Astrocyte of the hippocampus (primary cell): ENCODE measurements around the gene PRKCI.
"Not testable (repeated sequence)": the region's sequence is repeated elsewhere in the genome, so short reads cannot be mapped to it uniquely, and the experiment has no call there.

Experiments
- DNase-seq: peaks from one replicate; pipeline ENCODE4 v3.0.0; 2011; ENCODE audit warnings: low read depth, low spot score

The PRKCI gene

DNA sequence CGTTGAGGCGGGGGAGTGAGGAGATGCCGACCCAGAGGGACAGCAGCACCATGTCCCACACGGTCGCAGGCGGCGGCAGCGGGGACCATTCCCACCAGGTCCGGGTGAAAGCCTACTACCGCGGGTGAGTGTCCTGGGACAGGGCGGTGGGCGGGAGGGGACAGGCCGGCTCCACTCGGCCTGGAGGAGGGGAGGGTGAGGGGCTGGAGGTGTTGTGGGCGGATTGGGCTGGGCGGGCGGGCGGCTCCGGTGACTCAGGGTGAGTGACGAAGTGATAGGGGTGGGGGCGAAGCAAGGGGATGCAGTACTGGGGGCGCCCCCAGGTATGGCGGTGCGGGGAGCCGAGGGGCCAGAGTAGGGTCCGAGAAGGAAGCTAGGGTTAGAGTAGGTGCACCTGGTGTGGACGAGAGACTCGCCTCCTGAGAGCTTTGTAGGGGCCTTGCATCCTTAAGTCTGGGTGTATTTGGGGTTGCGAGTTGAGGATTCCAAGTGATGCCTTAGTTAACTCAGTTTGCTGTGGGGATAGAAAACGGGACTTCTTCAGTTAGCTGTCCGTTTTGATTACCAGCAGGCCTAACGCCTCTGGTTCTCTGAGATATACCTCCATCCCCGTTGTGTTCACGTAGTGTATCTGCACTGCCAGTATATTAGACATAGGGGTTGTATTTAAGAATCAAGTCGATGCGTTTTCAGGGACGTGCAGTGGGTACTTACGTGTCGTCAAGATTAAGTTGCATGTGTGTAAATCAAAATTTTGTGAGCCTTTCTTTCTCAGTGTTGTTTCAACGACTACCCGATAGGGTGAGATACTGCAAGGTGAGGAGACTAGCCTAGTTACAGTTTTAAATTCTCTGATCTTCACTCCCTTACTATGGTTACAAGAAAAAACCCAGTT, 670 bp downstream of the PRKCI start:
- peak; percentile 72 for DNase-seq

DNA sequence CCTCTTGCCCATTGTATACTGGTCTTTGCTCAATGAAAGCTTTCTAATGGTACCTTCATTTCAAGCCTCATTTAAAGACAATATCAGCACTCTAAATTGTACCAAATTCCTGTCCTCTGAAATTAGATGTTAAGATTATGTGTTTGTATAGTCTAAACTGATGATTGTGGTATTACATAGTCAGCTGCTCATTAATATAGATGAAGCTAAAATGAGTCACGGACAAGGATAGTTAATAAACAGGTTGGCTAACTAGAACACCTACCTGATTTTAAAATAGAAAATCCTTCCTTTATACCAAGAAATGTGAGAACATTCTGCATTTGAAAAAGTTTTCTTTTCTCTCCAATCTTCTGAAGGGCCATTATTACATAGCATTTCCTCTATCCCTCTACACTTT, 2.9 kb downstream of the PRKCI start:
- DNase-seq, result no peak

DNA sequence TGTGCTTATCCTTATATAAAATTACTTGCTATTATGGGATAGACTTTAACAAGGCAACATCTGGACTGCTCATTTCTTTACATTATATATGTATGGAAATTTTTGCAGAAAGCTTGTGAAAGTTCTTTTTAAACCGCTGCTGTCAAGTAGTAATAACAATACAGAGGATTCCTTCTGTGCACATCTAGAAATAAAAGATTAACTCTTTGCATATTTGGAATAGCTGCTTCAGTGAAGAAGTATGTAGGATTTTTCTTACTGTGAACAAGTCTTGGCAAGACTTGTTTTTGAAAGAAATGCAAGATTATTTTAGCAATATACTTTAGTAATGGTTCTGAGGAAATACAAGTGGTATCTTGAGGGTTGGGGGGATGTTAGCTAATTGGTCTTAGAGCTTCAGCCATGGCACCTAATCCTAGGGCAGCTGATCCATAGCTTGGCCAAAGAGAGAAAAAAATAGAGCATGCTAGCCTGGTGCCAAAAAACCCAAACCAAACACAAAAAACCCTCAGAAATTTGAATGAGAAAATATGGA, 4.3 kb downstream of the PRKCI start:
- DNase-seq, result peak; percentile 37

DNA sequence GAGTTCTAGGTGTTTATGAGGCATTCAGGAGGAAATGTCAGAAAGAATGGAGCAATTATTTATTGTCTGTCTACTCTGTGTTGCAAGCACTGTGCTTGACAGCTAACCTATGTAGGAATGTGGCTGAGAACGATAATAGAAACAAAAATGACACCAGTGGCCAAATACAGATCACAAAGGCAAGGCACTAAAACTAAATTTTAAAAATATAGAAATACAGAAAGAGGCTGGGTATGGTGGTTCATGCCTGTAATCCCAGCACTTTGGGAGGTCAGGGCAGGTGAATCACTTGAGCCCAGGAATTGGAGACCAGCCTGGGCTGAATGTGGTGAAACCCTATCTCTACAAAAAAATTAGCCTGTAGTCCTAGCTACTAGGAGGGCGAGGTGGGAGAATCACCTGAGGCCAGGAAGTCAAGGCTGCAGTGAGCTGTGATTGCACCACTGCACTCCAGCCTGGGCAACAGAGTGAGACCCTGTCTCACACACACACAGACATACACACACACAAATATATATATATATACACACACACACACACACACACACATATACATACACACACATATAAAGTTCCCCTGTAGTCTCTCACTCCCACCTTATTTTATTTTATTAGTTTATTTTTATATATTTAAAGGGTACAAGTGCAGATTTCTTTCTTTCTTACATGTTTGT, 6.0 kb downstream of the PRKCI start:
- peak; percentile 14 for DNase-seq

DNA sequence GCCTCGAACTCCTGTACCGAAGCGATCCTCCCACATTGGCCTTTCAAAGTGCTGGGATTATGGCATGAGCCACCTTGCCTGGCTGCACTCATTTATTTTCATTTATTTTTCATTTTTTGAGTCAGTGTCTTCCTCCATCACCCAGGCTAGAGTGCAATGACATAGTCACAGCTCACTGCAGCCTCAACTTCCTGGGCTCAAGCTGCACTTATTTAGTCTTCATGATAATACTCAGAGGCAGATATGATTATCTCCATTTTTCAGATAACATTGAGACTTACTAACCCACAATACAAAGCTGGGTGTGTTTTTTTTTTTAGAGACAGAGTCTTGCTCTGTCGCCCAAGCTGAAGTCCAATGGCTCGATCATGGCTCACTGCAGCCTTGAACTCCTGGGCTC, 10.0 kb downstream of the PRKCI start:
- DNase-seq, result no peak

DNA sequence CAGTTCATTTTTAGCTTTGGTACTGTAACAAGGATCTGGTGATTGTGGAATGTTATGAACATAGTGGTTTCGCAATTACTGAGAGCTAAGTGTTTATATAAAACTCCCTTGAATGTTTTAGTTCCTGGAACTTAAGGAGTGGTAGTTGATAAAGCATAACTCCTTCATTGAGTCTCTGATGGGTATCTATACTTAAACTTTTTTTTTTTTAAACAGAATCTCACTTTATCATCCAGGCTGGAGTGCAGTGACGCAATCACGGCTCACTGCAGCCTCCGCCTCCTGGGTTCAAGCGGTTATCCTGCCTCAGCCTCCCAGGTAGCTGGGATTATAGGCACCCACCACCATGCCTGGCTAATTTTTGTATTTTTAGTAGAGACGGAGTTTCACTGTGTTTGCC, 11.3 kb downstream of the PRKCI start:
- peak; percentile 42 for DNase-seq

DNA sequence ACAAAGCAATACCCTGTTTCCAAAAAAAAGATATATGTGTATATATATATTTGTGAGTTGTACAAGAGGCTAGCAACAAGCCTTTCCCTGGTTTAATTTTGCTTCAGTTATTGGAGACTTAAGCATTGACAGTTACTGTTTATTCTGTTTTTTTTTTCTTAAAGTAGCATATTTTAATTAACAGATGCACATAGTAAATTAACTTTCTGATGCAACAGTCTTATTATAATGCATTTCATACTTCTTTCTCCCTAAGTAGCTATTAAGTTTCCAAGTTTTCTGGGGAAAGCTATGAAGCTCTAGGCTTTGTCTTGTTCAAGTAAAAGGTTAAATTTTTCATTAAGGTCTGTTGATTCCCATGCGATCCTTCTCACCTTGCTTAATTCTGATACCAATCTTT, 17.9 kb downstream of the PRKCI start:
- no peak for DNase-seq

DNA sequence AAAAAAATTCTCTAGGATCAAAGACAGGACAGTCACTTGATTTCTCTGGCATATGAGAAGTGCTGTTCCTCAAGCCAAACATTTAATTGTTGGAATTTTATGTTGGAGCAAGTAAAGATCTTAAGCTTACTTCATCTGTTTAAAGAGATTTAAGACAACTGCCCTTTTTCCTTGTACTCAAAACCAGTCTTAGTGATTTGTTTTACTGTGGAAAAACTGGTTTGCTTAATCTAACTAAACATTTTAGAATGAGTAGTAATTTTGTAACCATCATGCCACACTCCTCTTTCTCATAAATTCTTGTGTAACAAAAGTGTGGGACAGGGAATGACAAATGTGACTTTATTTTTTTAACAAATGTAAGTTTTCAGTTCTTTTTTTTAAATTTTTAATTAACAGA, 18.4 kb downstream of the PRKCI start:
- DNase-seq, result no peak

DNA sequence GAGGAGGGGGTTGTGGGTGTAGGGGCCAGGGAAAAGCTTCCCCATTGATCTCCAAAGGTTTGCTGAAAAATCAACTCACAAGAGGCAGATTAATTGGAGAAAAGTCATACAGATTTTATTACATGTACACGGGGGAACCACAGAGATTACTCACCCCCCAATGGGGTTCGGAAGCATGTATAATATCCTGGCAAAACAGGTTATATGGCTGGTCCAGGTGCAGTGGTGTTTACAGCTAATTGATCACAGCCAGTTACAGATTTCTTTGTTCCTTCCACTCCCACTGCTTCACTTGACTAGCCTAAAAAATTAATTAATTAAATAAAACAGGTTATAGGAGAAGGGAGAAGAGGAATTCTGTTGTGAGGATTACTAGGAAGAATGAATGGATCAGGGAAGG, 22.4 kb downstream of the PRKCI start:
- DNase-seq, result no peak

DNA sequence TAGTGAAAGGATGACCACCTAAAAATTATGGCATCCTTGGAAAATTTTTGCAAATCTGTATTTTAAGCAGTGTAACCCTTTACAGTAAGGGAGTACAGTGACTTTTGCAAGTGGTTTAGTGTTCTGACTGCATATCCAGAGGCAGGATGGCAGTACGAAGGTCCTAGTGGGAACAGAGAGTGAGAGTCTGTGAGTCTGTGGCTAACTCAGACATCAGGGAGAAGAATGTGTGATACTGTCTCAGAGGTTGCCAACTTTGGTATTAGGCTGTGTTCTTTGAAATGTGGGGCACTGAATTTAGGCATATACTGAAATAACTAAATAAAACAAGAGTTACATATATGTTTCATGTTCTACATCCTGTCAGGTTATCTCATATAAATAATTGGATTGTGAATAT, 25.7 kb downstream of the PRKCI start:
- no peak for DNase-seq

DNA sequence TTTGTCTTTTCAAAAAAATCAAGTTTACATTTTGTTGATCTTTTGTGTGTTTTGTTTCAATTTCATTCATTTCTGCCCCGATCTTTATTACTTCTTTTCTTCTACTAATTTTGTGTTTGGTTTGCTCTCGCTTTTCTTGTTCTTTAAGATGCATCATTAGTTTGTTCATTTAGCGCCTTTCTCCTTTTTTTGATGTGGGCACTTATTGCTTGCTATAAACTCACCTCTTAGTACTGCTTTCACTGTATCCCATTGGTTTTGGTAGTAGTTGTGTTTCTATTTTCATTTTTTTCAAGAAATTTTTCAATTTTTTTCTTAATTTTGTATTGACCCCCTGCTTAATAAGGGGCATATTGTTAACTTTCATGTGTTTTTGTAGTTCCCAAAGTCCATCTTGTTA, 34.4 kb downstream of the PRKCI start:
- no peak for DNase-seq

DNA sequence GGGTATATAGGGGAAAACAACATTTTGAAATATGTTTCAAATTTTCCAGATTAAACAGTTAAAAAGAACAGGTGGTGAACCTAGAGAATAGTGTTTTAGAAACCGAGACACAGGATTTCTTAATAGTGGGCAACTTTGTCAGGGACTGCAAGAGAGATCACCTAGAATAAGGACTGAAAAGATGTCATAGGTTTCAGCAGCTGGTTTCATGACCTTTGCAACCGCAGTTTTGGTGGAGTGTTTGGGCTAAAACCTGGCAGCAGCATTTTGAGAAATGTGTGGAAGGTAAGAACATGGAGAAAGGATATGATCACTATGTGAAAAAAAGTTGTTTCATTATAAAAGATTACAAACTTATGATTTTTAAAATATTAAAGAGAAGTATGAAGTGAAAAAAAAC, 34.9 kb downstream of the PRKCI start:
- no peak for DNase-seq

DNA sequence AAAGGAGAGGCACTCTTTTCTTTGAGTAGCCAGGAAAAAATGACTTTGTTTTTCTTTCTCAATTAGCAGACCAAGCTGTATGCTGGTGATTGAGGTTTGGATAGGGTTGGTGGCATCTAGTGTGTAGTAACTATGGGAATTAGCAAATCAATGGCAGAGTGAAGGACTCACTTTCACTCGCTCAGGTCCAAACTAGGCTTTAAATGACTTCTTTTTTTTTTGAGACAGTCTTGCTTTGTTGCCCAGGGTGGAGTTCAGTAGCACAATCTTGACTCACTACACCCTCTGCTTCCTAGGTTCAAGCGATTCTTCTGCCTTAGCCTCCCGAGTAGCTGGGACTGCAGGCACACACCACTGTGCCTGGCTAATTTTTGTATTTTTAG, 35.9 kb downstream of the PRKCI start:
- no peak for DNase-seq

DNA sequence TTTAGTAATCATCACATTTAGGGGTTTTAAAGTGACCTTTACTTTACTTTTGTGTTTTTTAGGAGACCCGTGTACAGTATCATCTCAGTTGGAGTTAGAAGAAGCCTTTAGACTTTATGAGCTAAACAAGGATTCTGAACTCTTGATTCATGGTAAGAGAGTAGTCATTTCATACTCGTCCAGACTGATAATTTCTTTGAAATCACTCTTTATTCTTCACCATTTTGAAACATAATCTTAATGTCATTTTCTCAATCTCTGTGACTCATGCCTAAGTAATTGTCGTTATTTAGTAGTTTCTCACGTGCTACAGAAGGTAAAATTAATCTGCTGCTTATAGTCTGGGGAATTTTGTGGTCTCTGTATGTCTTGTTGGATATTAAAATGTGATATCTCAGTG, 37.7 kb downstream of the PRKCI start:
- no peak for DNase-seq

DNA sequence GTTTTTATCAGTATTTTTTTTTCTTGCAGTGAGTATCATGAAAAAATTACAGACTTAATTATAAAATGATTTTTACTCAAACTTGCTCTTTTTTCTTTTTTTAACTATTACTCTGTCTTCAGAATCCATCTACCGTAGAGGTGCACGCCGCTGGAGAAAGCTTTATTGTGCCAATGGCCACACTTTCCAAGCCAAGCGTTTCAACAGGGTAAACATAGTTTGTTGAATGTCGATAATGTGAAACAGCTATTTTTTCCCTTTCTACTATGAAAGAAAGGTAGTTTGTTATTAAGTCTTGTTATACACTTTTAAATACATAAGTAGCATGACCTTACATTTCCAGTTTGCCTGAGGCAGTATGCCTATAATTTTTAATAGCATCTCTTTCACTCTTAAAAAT, 45.6 kb downstream of the PRKCI start:
- no peak for DNase-seq

DNA sequence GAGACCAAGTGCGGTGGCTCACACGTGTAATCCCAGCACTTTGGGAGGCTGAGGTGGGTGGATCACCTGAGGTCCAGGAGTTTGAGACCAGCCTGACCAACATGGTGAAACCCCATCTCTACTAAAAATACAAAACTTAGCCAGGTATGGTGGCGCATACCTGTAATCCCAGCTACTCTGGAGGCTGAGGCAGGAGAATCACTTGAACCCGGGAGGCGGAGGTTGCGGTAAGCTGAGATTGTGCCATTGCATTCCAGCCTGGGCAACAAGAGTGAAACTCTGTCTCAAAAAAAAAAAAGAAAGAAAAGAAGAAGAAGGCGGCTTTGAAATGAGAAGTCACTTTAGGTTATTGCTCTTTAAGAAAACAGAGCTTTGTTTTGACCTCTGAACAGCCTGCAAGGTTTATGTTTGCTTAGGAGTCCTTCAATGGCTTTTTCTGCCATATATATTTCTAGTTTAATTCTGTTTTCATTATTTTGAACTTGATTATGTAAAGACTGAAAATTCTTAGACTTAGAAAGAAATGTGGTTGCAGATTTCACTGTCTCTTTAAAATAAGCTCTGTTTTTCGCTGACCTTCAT, 47.5 kb downstream of the PRKCI start:
- not testable (repeated sequence) for DNase-seq

DNA sequence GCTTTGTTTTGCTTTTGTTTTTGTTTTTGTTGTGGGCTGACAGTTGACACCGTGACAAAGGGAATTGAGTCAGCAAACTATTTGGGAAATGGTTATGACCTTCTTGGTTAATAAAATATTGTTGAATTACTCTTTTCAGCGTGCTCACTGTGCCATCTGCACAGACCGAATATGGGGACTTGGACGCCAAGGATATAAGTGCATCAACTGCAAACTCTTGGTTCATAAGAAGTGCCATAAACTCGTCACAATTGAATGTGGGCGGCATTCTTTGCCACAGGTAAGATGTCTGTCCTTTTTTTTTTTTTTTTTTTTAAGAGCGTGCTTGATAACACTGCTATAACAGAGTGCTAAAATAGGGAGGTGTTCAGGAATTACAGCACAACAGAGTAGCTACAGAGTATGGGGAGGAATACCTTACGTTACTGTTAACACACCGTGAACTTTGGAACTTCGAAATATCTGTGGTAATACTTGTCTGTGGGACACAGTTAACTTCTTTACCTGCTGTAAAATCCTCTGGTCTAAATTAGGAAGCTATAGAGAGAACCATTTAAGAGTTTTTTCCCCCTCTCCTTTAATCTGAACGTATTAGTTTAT, 48.2 kb downstream of the PRKCI start:
- DNase-seq, result no peak

DNA sequence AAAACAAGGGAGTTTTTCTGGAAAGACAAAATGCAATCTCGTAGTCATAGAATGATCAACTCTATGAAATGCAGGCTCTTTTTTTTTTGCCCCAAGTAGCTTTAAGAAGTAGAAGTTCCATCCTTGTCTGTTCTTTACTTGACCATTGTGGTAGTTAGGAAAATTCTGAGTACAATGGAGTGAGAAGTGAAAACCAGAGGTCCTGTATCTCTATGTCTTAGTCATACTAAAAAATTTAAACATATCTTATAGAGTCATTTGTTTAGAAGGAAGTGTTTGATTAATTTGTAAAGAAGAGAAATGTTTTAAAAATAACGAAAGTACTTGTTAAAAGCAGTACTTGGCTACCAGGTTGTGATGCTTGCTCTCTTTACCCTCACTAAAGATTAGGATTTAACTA, 52.4 kb downstream of the PRKCI start:
- DNase-seq, result no peak

DNA sequence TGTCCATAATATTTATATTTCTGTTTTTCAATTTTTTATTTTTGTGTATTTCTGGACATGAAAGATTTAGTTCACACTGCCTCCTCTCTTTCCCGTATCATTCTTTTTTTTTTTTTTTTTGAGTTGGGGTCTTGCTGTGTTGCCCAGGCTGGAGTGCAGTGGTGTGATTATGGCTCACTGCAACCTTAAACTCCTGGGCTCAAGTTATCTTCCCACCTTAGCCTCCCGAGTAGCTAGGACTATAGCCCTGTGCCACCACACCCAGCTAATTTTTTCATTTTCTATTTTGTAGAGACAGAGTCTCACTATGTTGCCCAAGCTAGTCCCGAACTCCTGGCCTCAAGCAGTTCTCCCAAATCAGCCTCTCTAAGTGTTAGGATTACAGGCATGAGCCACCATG, 53.6 kb downstream of the PRKCI start:
- DNase-seq, result no peak

DNA sequence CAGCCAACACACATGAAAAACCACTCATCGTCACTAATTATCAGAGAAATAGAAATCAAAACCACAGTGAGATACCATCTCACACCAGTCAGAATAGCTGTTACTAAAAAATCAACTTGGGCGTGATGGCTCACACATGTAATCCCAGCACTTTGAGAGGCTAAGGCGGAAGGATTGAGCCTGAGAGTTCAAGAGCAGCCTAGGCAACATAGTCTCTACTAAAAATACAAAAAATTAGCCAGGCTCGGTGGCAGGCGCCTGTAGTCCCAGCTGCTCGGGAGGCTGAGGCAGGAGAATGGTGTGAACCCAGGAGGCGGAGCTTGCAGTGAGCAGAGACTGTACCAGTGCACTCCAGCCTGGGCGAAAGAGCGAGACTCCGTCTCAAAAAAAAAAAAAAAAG, 55.1 kb downstream of the PRKCI start:
- DNase-seq, result not testable (repeated sequence)

DNA sequence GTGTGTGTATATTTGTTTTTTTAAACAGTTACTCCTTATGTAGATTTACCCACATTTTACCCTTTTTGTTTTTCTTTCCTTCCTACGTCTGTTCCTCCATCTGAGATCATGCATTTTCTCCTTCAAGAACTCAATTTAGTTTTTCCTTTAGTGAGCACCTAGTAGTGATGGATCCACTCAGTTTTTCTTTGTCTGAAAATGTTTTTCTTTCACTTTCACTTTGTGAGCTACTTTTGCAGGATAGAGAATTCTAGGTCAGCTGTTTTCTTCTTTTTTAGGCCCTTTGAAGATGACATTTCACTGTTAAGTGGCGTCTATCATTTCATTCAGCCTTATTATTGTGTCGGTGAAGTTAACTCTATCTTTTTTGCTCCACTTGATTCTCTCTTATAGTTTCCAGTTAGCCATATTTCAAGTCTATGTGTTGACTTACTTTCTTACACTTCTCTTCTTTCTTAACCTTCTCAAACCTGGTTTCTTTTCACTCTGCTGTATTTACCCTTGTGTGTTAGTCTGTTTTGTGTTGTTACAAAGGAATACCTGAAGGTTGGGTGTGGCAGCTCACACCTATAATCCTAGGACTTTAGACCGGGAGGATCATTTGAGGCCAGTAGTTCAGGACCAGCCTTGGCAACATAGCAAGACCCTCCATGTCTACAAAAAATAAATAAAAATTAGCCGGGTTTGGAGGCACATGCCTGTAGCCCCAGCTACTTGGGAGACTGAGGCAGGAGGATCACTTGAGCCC, 55.8 kb downstream of the PRKCI start:
- peak; percentile 4 for DNase-seq

DNA sequence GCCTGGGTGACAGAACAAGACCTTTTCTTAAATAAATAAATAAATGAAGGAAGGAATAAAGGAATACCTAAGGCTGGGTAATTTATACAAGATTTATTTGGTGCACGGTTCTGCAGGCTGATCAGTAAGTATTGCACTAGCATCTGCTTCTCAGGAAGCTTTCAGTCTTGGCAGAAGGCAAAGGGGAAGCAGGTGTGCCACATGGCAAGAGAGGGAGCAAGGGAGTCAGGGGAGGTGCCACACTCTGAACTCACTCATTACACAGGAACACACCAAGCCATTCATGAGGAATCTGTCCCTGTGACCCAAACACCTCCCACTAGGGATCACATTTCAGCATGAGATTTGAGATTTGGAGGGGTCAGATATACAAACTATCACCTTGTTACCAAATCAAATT, 56.4 kb downstream of the PRKCI start:
- DNase-seq, result no peak
